HEK293T (cell line): ENCODE results near the gene GPR39.

Experiments used
- FOXM1 ChIP-seq: fragments of 450-650 bp; IDR thresholded peaks from 2 replicates; pipeline ENCODE4 v1.6.1; 2017; ENCODE audit warnings: mild to moderate bottlenecking, borderline replicate concordance
- TF ChIP-seq, protein P1 (sequence below): fragments of 450-650 bp; IDR thresholded peaks from 2 replicates; pipeline ENCODE4 v1.6.1; 2016

DNA sequence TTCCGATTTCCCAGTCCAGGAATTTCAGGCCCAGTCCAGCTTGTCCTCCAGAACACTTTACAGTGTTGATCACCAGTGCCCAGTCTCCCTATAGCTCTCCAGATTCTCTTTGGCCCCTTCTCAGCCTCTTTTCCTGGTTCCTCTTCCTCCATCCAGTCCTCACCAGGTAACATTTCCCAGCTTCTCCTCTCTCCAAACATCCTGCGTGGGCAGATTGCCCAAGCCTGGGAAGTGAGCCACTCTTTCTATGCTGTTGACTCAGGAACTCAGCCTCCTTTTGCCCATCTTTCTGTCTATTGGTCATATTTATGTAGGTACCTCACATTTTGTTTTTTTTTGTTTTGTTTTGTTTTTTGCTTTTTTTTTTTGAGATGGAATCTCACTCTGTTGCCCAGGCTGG lies 144.0 kb downstream of the GPR39 start:
- no peak for TF ChIP-seq FOXM1
- TF ChIP-seq, protein P1, sequence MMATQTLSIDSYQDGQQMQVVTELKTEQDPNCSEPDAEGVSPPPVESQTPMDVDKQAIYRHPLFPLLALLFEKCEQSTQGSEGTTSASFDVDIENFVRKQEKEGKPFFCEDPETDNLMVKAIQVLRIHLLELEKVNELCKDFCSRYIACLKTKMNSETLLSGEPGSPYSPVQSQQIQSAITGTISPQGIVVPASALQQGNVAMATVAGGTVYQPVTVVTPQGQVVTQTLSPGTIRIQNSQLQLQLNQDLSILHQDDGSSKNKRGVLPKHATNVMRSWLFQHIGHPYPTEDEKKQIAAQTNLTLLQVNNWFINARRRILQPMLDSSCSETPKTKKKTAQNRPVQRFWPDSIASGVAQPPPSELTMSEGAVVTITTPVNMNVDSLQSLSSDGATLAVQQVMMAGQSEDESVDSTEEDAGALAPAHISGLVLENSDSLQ = no peak
